Endothelial cell (in vitro differentiated cells): ENCODE results near the gene CAMTA1. TPM values are rescaled to one million over a fixed set of nuclear protein-coding genes. Genes with fewer than 3 reads are reported as not detected.

Source experiments
- DNase-seq: peaks from one replicate; pipeline ENCODE4 v3.0.0; 2021; ENCODE audit warnings: low spot score
- H3K27ac Mint-ChIP-seq: one replicate; pipeline ENCODE4 v1.8.0; 2021; ENCODE audit warnings: mixed read lengths, inconsistent platforms; ENCODE audit not compliant: unreplicated experiment
- H3K27me3 Mint-ChIP-seq: one replicate; pipeline ENCODE4 v1.8.0; 2021; ENCODE audit warnings: mild to moderate bottlenecking, moderate library complexity, mixed read lengths, inconsistent platforms; ENCODE audit not compliant: unreplicated experiment
- H3K36me3 Mint-ChIP-seq: one replicate; pipeline ENCODE4 v1.8.0; 2021; ENCODE audit warnings: mild to moderate bottlenecking, low read depth, mixed read lengths, inconsistent platforms; ENCODE audit not compliant: unreplicated experiment
- H3K4me1 Mint-ChIP-seq: one replicate; pipeline ENCODE4 v1.8.0; 2021; ENCODE audit warnings: mild to moderate bottlenecking, mixed read lengths, inconsistent platforms; ENCODE audit not compliant: unreplicated experiment
- H3K4me3 Mint-ChIP-seq: one replicate; pipeline ENCODE4 v1.8.0; 2021; ENCODE audit warnings: mild to moderate bottlenecking, mixed read lengths, inconsistent platforms; ENCODE audit not compliant: unreplicated experiment
- H3K9me3 Mint-ChIP-seq: one replicate; pipeline ENCODE4 v1.8.0; 2021; ENCODE audit warnings: mixed read lengths, inconsistent platforms; ENCODE audit not compliant: unreplicated experiment
- CTCF ChIP-seq: fragments of 200-600 bp; sonication (generic); IDR thresholded peaks from one replicate; pipeline ENCODE4 v1.5.0; 2021; ENCODE audit warnings: antibody characterized with exemption; ENCODE audit not compliant: unreplicated experiment
- total RNA-seq: library from RNA; stranded (reverse); fragmentation: NEBNext Ultra II Directional; extraction: Animal tissue kit (Norgen Biotek cat#: 25700); gene quantifications from one replicate; pipeline ENCODE4 v1.2.1, GENCODE V29; 2021; ENCODE audit not compliant: unreplicated experiment

CAMTA1 gene
- total RNA-seq, 1 donor from 2014 or later: 87.3 TPM

GRCh38 chr1:7743346-7743745 lies 958.1 kb downstream of the CAMTA1 start:
- no peak for TF ChIP-seq CTCF
- Mint-ChIP-seq H3K4me3 (no peak overlapping the region), H3K4me1 (no peaks in the 10 kb centered on the region), H3K9me3 (no peaks in the 10 kb centered on the region), H3K27ac (no peak overlapping the region), H3K36me3 (peaks cover 14% of the 10 kb centered on the region), H3K27me3 (no peaks in the 10 kb centered on the region)
- DNase-seq: no peak

DNA sequence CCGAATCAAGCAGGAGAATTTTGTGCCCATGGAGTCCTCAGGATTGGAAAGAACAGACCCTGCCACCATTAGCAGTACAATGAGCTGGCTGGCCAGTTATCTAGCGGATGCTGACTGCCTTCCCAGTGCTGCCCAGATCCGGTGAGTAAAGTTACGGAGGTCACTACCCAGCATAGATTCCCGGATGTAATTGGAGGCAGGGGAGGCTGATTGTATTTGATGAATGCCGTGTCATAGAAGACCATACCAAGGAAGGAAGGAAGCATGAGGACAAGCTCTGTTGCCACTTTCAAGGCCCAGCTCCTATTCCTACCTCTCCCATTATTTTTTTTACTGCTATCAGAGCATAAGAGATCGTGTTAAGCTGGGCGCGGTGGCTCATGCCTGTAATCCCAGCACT lies 959.6 kb downstream of the CAMTA1 start:
- Mint-ChIP-seq H3K9me3 (no peaks in the 10 kb centered on the region), H3K4me3 (no peak overlapping the region), H3K27ac (no peak overlapping the region), H3K27me3 (no peaks in the 10 kb centered on the region), H3K36me3 (peaks cover 4% of the 10 kb centered on the region), H3K4me1 (no peaks in the 10 kb centered on the region)
- no peak for DNase-seq
- no peak for TF ChIP-seq CTCF

GRCh38 chr1:7745783-7746182 lies 960.5 kb downstream of the CAMTA1 start:
- no peak for DNase-seq
- peaks cover 4% of the 10 kb centered on the region for H3K36me3 Mint-ChIP-seq
- no peak overlapping the region for H3K4me3 Mint-ChIP-seq
- no peak overlapping the region for H3K27ac Mint-ChIP-seq
- no peaks in the 10 kb centered on the region for H3K27me3 Mint-ChIP-seq
- no peaks in the 10 kb centered on the region for H3K4me1 Mint-ChIP-seq
- no peaks in the 10 kb centered on the region for H3K9me3 Mint-ChIP-seq
- TF ChIP-seq CTCF: no peak

GRCh38 chr1:7747605-7748004 lies 962.4 kb downstream of the CAMTA1 start:
- no peak overlapping the region for H3K27ac Mint-ChIP-seq
- no peaks in the 10 kb centered on the region for H3K9me3 Mint-ChIP-seq
- no peak for DNase-seq
- H3K36me3 Mint-ChIP-seq: peaks cover 4% of the 10 kb centered on the region
- TF ChIP-seq CTCF: no peak
- H3K4me1 Mint-ChIP-seq: peaks cover 3% of the 10 kb centered on the region
- H3K27me3 Mint-ChIP-seq: no peaks in the 10 kb centered on the region
- no peak overlapping the region for H3K4me3 Mint-ChIP-seq

DNA sequence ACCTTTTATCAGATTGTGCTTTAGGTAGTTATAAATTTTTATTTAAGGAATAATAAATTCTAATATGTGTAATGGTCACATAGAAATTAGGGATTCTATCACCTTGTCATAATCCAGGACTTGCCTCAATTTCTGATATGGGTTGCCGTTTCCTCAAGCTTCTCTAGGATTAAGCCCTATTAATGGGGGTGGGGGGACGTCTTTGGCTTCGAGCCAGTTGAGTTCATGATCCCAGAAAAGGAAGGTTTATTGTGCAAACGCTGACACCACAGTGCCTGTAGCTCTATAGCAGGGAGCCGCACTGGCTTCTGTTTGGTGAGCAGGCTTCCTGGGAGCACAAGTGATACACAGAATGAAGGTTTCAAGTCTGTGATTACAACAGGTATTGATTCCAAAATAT lies 963.9 kb downstream of the CAMTA1 start:
- TF ChIP-seq CTCF: no peak
- Mint-ChIP-seq H3K27me3 (no peaks in the 10 kb centered on the region), H3K27ac (no peak overlapping the region), H3K36me3 (peaks cover 4% of the 10 kb centered on the region), H3K9me3 (no peaks in the 10 kb centered on the region), H3K4me1 (peaks cover 13% of the 10 kb centered on the region), H3K4me3 (no peak overlapping the region)
- DNase-seq: no peak
